ENCODE data around the gene MT1B. TPM values are rescaled to one million over a fixed set of nuclear protein-coding genes. Genes with fewer than 3 reads are reported as not detected.

The MT1B gene
- total and polyA plus RNA-seq, 2 of the 13 experiments (the other 11 are each of a cell fraction or from before 2014, with no cell fraction given) = 0.89 TPM; not detected in 1

DNA sequence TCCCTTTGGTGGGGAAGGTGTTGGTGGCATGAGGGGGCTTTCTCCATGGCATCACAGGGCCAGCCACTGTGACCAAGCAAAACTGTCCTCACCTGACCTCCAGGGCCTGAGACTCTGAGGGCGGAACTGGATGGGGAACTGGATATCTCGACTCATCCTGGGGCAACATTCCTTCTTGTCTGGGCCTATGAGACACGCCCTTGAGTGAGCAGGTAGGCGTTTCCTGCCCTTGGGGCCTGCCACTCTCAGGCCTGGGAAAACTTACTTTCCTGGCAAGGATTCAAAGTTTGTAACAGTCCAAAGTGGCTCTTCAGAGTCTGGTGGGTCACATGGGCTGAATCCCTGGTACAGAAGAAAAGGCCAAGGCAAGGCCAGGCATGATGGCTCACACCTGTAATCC lies 40.2 kb downstream of the MT1B start (continued):
- TF ChIP-seq, protein P1, sequence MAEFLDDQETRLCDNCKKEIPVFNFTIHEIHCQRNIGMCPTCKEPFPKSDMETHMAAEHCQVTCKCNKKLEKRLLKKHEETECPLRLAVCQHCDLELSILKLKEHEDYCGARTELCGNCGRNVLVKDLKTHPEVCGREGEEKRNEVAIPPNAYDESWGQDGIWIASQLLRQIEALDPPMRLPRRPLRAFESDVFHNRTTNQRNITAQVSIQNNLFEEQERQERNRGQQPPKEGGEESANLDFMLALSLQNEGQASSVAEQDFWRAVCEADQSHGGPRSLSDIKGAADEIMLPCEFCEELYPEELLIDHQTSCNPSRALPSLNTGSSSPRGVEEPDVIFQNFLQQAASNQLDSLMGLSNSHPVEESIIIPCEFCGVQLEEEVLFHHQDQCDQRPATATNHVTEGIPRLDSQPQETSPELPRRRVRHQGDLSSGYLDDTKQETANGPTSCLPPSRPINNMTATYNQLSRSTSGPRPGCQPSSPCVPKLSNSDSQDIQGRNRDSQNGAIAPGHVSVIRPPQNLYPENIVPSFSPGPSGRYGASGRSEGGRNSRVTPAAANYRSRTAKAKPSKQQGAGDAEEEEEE (CRISPR knock-in tag; IDR thresholded peaks at IDR 0.05; ENCODE audit: borderline replicate concordance) = no peak
- TF ChIP-seq, protein P2, sequence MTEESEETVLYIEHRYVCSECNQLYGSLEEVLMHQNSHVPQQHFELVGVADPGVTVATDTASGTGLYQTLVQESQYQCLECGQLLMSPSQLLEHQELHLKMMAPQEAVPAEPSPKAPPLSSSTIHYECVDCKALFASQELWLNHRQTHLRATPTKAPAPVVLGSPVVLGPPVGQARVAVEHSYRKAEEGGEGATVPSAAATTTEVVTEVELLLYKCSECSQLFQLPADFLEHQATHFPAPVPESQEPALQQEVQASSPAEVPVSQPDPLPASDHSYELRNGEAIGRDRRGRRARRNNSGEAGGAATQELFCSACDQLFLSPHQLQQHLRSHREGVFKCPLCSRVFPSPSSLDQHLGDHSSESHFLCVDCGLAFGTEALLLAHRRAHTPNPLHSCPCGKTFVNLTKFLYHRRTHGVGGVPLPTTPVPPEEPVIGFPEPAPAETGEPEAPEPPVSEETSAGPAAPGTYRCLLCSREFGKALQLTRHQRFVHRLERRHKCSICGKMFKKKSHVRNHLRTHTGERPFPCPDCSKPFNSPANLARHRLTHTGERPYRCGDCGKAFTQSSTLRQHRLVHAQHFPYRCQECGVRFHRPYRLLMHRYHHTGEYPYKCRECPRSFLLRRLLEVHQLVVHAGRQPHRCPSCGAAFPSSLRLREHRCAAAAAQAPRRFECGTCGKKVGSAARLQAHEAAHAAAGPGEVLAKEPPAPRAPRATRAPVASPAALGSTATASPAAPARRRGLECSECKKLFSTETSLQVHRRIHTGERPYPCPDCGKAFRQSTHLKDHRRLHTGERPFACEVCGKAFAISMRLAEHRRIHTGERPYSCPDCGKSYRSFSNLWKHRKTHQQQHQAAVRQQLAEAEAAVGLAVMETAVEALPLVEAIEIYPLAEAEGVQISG (CRISPR knock-in tag; IDR thresholded peaks at IDR 0.05) = no peak
- no peak for TF ChIP-seq HCFC1 (IDR thresholded peaks at IDR 0.05; ENCODE audit: low read depth, low read length)
- peak; percentile 20 for TF ChIP-seq TEAD3 (CRISPR knock-in tag; optimal IDR thresholded peaks at IDR 0.05; ENCODE audit: borderline replicate concordance)
- TF ChIP-seq, protein P3, sequence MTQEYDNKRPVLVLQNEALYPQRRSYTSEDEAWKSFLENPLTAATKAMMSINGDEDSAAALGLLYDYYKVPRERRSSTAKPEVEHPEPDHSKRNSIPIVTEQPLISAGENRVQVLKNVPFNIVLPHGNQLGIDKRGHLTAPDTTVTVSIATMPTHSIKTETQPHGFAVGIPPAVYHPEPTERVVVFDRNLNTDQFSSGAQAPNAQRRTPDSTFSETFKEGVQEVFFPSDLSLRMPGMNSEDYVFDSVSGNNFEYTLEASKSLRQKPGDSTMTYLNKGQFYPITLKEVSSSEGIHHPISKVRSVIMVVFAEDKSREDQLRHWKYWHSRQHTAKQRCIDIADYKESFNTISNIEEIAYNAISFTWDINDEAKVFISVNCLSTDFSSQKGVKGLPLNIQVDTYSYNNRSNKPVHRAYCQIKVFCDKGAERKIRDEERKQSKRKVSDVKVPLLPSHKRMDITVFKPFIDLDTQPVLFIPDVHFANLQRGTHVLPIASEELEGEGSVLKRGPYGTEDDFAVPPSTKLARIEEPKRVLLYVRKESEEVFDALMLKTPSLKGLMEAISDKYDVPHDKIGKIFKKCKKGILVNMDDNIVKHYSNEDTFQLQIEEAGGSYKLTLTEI (CRISPR knock-in tag; conservative IDR thresholded peaks at IDR 0.05) = no peak
- TF ChIP-seq ONECUT2 (CRISPR knock-in tag; IDR thresholded peaks at IDR 0.05) = no peak
- TF ChIP-seq, protein P4, sequence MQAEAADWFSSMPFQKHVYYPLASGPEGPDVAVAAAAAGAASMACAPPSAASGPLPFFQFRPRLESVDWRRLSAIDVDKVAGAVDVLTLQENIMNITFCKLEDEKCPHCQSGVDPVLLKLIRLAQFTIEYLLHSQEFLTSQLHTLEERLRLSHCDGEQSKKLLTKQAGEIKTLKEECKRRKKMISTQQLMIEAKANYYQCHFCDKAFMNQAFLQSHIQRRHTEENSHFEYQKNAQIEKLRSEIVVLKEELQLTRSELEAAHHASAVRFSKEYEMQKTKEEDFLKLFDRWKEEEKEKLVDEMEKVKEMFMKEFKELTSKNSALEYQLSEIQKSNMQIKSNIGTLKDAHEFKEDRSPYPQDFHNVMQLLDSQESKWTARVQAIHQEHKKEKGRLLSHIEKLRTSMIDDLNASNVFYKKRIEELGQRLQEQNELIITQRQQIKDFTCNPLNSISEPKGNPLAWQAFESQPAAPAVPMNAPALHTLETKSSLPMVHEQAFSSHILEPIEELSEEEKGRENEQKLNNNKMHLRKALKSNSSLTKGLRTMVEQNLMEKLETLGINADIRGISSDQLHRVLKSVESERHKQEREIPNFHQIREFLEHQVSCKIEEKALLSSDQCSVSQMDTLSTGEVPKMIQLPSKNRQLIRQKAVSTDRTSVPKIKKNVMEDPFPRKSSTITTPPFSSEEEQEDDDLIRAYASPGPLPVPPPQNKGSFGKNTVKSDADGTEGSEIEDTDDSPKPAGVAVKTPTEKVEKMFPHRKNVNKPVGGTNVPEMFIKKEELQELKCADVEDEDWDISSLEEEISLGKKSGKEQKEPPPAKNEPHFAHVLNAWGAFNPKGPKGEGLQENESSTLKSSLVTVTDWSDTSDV (CRISPR knock-in tag; IDR thresholded peaks at IDR 0.05) = no peak
